A673 (cell line): ENCODE data around the gene YIPF1. TPM values are rescaled to one million over a fixed set of nuclear protein-coding genes. Genes with fewer than 3 reads are reported as not detected.

Experiments
- BruUV-seq: library from RNA; stranded (reverse); fragments of 400-500 nt; replicated peaks from 2 replicates; lab custom pipeline; 2021; lab: Mats Ljungman, UMichigan
- CTCF ChIA-PET: fragments of 300-600 bp; sonication (Branson Sonifier 250); formaldehyde crosslinking; loops from one replicate; lab custom pipeline; 2022; ENCODE audit warnings: antibody characterized with exemption; lab: Charles Lee
- POLR2A ChIA-PET: fragments of 300-600 bp; sonication (Branson Sonifier 250); formaldehyde crosslinking; loops from one replicate; lab custom pipeline; 2022; ENCODE audit warnings: antibody characterized with exemption; ENCODE audit not compliant: low non-redundant PET; lab: Charles Lee
- DNase-seq: peaks from one replicate; pipeline ENCODE4 v3.0.0-alpha.2; 2015; ENCODE audit warnings: low spot score
- H3K27ac ChIP-seq: fragments of 200-600 bp; sonication (generic); 2 replicates; pipeline ENCODE4 v1.5.1; 2016; ENCODE audit warnings: mixed run types, low read depth, mild to moderate bottlenecking, mixed read lengths, antibody characterized with exemption, low read length; ENCODE audit not compliant: poor library complexity, severe bottlenecking
- H3K27me3 ChIP-seq: fragments of 200-600 bp; sonication (generic); replicated peaks from 2 replicates; pipeline ENCODE4 v1.6.1; 2017; ENCODE audit warnings: mixed run types, low read depth, mild to moderate bottlenecking, mixed read lengths, antibody characterized with exemption, low read length; ENCODE audit not compliant: insufficient read depth, poor library complexity
- H3K36me3 ChIP-seq: fragments of 200-600 bp; sonication (generic); 2 replicates; pipeline ENCODE4 v1.6.1; 2016; ENCODE audit warnings: mixed run types, mild to moderate bottlenecking, mixed read lengths, antibody characterized with exemption, low read length; ENCODE audit not compliant: insufficient read depth, poor library complexity, severe bottlenecking
- H3K4me1 ChIP-seq: fragments of 200-600 bp; sonication (generic); 2 replicates; pipeline ENCODE4 v1.6.1; 2017; ENCODE audit warnings: mixed run types, mild to moderate bottlenecking, mixed read lengths, antibody characterized with exemption, low read length; ENCODE audit not compliant: insufficient read depth, poor library complexity, severe bottlenecking
- H3K4me3 ChIP-seq: fragments of 200-600 bp; sonication (generic); 2 replicates; pipeline ENCODE4 v1.5.1; 2016; ENCODE audit warnings: low read depth, mixed run types, mild to moderate bottlenecking, mixed read lengths, low read length; ENCODE audit not compliant: poor library complexity, severe bottlenecking
- H3K9me3 ChIP-seq: fragments of 200-600 bp; sonication (generic); 2 replicates; pipeline ENCODE4 v1.6.1; 2016; ENCODE audit warnings: mixed run types, low read depth, mild to moderate bottlenecking, mixed read lengths, antibody characterized with exemption, low read length; ENCODE audit not compliant: poor library complexity, severe bottlenecking
- EZH2 ChIP-seq: fragments of 200-600 bp; sonication (generic); IDR thresholded peaks from 2 replicates; pipeline ENCODE4 v1.6.1; 2017; ENCODE audit warnings: borderline replicate concordance, low read depth, mild to moderate bottlenecking, mixed read lengths, antibody characterized with exemption, low read length; ENCODE audit not compliant: poor library complexity, severe bottlenecking
- intact Hi-C: fragments of 100-400 bp; cut with micrococcal nuclease; formaldehyde crosslinking; loops from one replicate; pipeline ENCODE4 v1.10.0; 2022; ENCODE audit not compliant: unreplicated experiment
- total RNA-seq: library from RNA; stranded (reverse); gene quantifications from 2 replicates; pipeline ENCODE4 v1.2.3, GENCODE V29; 2021
- TF ChIP-seq, protein P1 (sequence below): fragments of 300-800, 200-600 bp; sonication (generic); conservative IDR thresholded peaks from 2 replicates; pipeline ENCODE4 v1.5.1; 2017; ENCODE audit warnings: low read depth, mild to moderate bottlenecking, antibody characterized with exemption, low read length, moderate library complexity, mixed read lengths

Gene YIPF1
- total RNA-seq, 1 experiment from 2014 or later = 8.5 TPM

DNA sequence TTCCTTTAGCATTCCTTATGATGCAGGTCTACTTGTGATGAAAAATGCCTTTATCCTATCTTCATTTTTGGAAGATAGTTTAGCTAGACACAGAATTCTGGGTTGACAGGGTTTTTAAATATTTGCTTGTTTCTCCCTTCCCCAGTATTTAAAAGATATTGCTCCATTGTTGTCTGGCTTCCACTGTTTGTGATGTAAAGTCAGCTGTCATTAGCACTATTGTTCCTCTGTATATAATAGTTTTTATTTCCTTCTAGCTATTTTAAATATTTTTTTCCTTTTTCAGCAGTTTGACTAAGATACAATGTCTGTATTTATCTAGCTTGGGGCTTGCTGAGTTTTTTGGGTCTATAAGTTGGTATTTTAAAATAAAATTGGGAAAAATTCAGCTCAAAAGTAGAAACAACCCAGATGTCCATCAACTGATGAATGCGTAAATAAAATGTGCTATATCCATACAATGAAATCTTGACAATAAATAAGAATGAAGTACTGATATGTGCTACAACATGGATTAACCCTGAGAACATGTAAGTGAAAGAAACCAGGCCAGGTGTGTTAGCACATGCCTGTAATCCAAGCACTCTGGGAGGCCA lies 44.7 kb upstream of the YIPF1 start:
- H3K4me3 ChIP-seq = no peak overlapping the region
- peaks cover 15% of the 10 kb centered on the region for H3K36me3 ChIP-seq
- CTCF ChIA-PET = no interaction called here
- no peak overlapping the region for H3K27ac ChIP-seq
- TF ChIP-seq, protein P1, sequence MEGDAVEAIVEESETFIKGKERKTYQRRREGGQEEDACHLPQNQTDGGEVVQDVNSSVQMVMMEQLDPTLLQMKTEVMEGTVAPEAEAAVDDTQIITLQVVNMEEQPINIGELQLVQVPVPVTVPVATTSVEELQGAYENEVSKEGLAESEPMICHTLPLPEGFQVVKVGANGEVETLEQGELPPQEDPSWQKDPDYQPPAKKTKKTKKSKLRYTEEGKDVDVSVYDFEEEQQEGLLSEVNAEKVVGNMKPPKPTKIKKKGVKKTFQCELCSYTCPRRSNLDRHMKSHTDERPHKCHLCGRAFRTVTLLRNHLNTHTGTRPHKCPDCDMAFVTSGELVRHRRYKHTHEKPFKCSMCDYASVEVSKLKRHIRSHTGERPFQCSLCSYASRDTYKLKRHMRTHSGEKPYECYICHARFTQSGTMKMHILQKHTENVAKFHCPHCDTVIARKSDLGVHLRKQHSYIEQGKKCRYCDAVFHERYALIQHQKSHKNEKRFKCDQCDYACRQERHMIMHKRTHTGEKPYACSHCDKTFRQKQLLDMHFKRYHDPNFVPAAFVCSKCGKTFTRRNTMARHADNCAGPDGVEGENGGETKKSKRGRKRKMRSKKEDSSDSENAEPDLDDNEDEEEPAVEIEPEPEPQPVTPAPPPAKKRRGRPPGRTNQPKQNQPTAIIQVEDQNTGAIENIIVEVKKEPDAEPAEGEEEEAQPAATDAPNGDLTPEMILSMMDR = no peak
- TF ChIP-seq EZH2 = no peak
- H3K4me1 ChIP-seq = no peaks in the 10 kb centered on the region
- intact Hi-C loops = no loop called here
- no peaks in the 10 kb centered on the region for H3K27me3 ChIP-seq
- no peak for DNase-seq
- H3K9me3 ChIP-seq = peaks cover 4% of the 10 kb centered on the region
- POLR2A ChIA-PET = no interaction called here
- no TSS peak for BruUV-seq

- CTCF ChIA-PET = no interaction called here
- H3K36me3 ChIP-seq = peaks cover 22% of the 10 kb centered on the region
- BruUV-seq = no TSS peak
These were observed 41.9 kb upstream of the YIPF1 start for GRCh38 chr1:53931523-53931922.

DNA sequence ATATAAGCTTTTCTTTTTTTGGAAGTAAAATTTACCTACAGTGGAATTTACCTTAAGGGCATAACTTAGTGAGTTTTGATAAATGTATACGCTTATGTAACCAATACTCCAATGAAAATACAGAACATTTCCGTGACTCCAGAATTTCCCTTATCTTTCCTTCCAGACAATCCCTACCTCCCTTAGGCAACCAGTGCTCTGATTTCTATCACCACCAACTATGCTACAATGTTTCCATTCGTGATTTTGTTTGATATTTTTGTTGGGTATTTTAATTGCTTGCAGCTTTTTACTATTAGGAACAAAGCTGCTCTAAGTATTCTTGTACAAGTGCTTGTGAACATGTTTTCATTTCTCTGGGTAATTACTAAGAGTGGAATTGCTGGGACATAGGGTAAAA lies 41.3 kb upstream of the YIPF1 start:
- ChIA-PET CTCF (no interaction called here), POLR2A (no interaction called here)
- BruUV-seq = no TSS peak
- H3K4me3 ChIP-seq = no peak overlapping the region
- TF ChIP-seq, protein P1 = no peak
- no peak for TF ChIP-seq EZH2
- H3K27ac ChIP-seq = no peak overlapping the region
- no peak for DNase-seq
- H3K9me3 ChIP-seq = peaks cover 4% of the 10 kb centered on the region
- H3K27me3 ChIP-seq = no peaks in the 10 kb centered on the region
- intact Hi-C loops = no loop called here
- H3K4me1 ChIP-seq = no peaks in the 10 kb centered on the region
- H3K36me3 ChIP-seq = peaks cover 22% of the 10 kb centered on the region

More at GRCh38 chr1:53931523-53931922, 41.9 kb upstream of the YIPF1 start:
- intact Hi-C loops = no loop called here
- POLR2A ChIA-PET = no interaction called here
- DNase-seq = no peak
- no peaks in the 10 kb centered on the region for H3K4me1 ChIP-seq
- no peak overlapping the region for H3K4me3 ChIP-seq
- H3K9me3 ChIP-seq = peaks cover 4% of the 10 kb centered on the region
- no peaks in the 10 kb centered on the region for H3K27me3 ChIP-seq
- H3K27ac ChIP-seq = no peak overlapping the region
- TF ChIP-seq, protein P1 = no peak
- TF ChIP-seq EZH2 = no peak
